ENCODE measurements around the gene SLC12A4.

DNA sequence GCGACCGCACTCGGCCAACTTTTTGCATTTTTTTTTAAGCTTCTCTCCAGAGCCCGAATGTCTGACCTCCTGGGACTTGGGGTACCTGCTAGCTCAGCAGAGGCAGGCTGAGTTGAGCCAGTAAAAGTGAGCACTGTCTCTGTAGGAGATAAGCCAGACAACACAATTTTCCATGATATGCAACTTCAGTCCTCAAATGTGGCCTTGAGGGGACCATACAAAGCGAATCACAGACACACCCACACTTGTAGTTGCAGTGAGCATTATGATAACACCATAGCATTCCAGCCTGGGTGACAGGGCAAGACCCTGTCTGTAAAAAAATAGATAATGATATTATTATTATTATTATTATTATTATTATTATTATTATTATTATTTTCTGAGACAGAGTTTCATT lies 28.2 kb upstream of the SLC12A4 start:
- TF ChIP-seq, protein P1, sequence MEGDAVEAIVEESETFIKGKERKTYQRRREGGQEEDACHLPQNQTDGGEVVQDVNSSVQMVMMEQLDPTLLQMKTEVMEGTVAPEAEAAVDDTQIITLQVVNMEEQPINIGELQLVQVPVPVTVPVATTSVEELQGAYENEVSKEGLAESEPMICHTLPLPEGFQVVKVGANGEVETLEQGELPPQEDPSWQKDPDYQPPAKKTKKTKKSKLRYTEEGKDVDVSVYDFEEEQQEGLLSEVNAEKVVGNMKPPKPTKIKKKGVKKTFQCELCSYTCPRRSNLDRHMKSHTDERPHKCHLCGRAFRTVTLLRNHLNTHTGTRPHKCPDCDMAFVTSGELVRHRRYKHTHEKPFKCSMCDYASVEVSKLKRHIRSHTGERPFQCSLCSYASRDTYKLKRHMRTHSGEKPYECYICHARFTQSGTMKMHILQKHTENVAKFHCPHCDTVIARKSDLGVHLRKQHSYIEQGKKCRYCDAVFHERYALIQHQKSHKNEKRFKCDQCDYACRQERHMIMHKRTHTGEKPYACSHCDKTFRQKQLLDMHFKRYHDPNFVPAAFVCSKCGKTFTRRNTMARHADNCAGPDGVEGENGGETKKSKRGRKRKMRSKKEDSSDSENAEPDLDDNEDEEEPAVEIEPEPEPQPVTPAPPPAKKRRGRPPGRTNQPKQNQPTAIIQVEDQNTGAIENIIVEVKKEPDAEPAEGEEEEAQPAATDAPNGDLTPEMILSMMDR (IDR thresholded peaks at IDR 0.05) = no peak
- TF ChIP-seq EZH2phosphoT487 (IDR thresholded peaks at IDR 0.05) = no peak
- no peak for TF ChIP-seq EZH2 (IDR thresholded peaks at IDR 0.05)

All from neural progenitor cell (in vitro differentiated cells).